ENCODE measurements around the gene SGMS2. TPM values are rescaled to one million over a fixed set of nuclear protein-coding genes. Genes with fewer than 3 reads are reported as not detected.

SGMS2 gene
- total and polyA plus RNA-seq, 10 of the 15 experiments (the other 5 are each of a cell fraction or from before 2014, with no cell fraction given), result under 0.01 to 3.2 (median 0.17) TPM; not detected in 4

GRCh38 chr4:107906458-107907100, 81.8 kb downstream of the SGMS2 start:
- Histone ChIP-seq H3K27me3 (replicated peaks in 1 of 2; ENCODE audit: control insufficient read depth in 2 of 2, insufficient read depth in 2 of 2, low read length in 1 of 2) (no peaks in the 10 kb centered on the region), H3K27ac (ENCODE audit: control insufficient read depth, insufficient read depth) (no peak overlapping the region), H3K9ac (ENCODE audit: control insufficient read depth, insufficient read depth, low read length) (no peak overlapping the region), H3K9me3 (replicated peaks; ENCODE audit: control insufficient read depth, insufficient read depth, low read length) (peaks cover 2% of the 10 kb centered on the region; the same call in 2 of the 3 replicates), H3K4me3 (no peak overlapping the region), H3K4me2 (ENCODE audit: control insufficient read depth, insufficient read depth) (no peak overlapping the region), H4K20me1 (ENCODE audit: control insufficient read depth, insufficient read depth) (no peaks in the 10 kb centered on the region), H3K4me1 (ENCODE audit: control insufficient read depth, insufficient read depth, low read length) (no peaks in the 10 kb centered on the region), H3K36me3 (ENCODE audit: control insufficient read depth in 2 of 2, insufficient read depth in 2 of 2, low read length in 1 of 2) (no peaks in the 10 kb centered on the region), H2AFZ (ENCODE audit: control insufficient read depth, low read depth, low read length) (no peak overlapping the region), H3K79me2 (ENCODE audit: control insufficient read depth, insufficient read depth, low read length) (no peaks in the 10 kb centered on the region)
- 39% methylated on average over 4 of the region's 4 CpGs for WGBS (ENCODE audit: insufficient coverage, insufficient replicate concordance, low lambda C conversion rate, missing lambda C conversion rate)
- in situ Hi-C loops (cut with MboI) (no loop called here), intact Hi-C loops (cut with micrococcal nuclease; ENCODE audit: unreplicated experiment) (no loop called here)
- ChIA-PET CTCF (interaction anchor here (2.3 kb wide), 1 partner anchor 148 kb away, joined by 9 read pairs; no protein-coding TSS in a partner anchor), SMC1A (ENCODE audit: uncharacterized antibody, unreplicated experiment) (no interaction called here), RAD21 (ENCODE audit: unreplicated experiment) (no interaction called here), POLR2A (no interaction called here)
- ATAC-seq (no peak), FAIRE-seq (no peak), DNase-seq (ENCODE audit: low read depth, low spot score) (no peak)
- BruUV-seq (replicated peaks), result no TSS peak
- TF ChIP-seq ATF2 (IDR thresholded peaks at IDR 0.05; ENCODE audit: low read length), result no peak

GRCh38 chr4:107908377-107908776, 83.6 kb downstream of the SGMS2 start:
- ATAC-seq (no peak), DNase-seq (ENCODE audit: low read depth, low spot score) (no peak), FAIRE-seq (no peak)
- H3K27me3 ChIP-seq (replicated peaks in 1 of 2; ENCODE audit: control insufficient read depth in 2 of 2, insufficient read depth in 2 of 2, low read length in 1 of 2), result no peaks in the 10 kb centered on the region
- TF ChIP-seq CHD4 (IDR thresholded peaks at IDR 0.05) (no peak), MEF2B (IDR thresholded peaks at IDR 0.05; ENCODE audit: partially characterized antibody, poor library complexity, severe bottlenecking) (no peak)
- intact Hi-C loops (cut with micrococcal nuclease; ENCODE audit: unreplicated experiment), result no loop called here
- no peaks in the 10 kb centered on the region for H3K79me2 ChIP-seq (ENCODE audit: control insufficient read depth, insufficient read depth, low read length)
- peaks cover 2% of the 10 kb centered on the region; the same call in 2 of the 3 replicates for H3K9me3 ChIP-seq (replicated peaks; ENCODE audit: control insufficient read depth, insufficient read depth, low read length)
- no peak overlapping the region for H2AFZ ChIP-seq (ENCODE audit: control insufficient read depth, low read depth, low read length)
- no peak overlapping the region for H3K27ac ChIP-seq (ENCODE audit: control insufficient read depth, insufficient read depth)
- ChIA-PET SMC1A (ENCODE audit: uncharacterized antibody, unreplicated experiment) (interaction anchor here (2.1 kb wide), 1 partner anchor 152 kb away, joined by 5 read pairs; no protein-coding TSS in a partner anchor), POLR2A (no interaction called here), RAD21 (ENCODE audit: unreplicated experiment) (interaction anchor here (1.4 kb wide), 1 partner anchor 150 kb away, joined by 6 read pairs; no protein-coding TSS in a partner anchor), CTCF (interaction anchor here (1.5 to 5.1 kb wide), 2 partner anchors 8 to 150 kb away, joined by 3 to 55 read pairs; no protein-coding TSS in a partner anchor)
- no peak overlapping the region for H3K4me2 ChIP-seq (ENCODE audit: control insufficient read depth, insufficient read depth)
- WGBS (ENCODE audit: insufficient coverage, insufficient replicate concordance, low lambda C conversion rate, missing lambda C conversion rate), result 43% methylated on average over 7 of the region's 7 CpGs
- H3K4me1 ChIP-seq (ENCODE audit: control insufficient read depth, insufficient read depth, low read length), result no peaks in the 10 kb centered on the region
- H3K4me3 ChIP-seq, result no peak overlapping the region
- no peaks in the 10 kb centered on the region for H4K20me1 ChIP-seq (ENCODE audit: control insufficient read depth, insufficient read depth)
- H3K9ac ChIP-seq (ENCODE audit: control insufficient read depth, insufficient read depth, low read length), result no peak overlapping the region
- H3K36me3 ChIP-seq (ENCODE audit: control insufficient read depth in 2 of 2, insufficient read depth in 2 of 2, low read length in 1 of 2), result no peaks in the 10 kb centered on the region
- in situ Hi-C loops (cut with MboI), result no loop called here
- no TSS peak for BruUV-seq (replicated peaks)
